Measurements from ENCODE around the gene NBEAL1.
"Not testable (repeated sequence)": the region's sequence is repeated elsewhere in the genome, so short reads cannot be mapped to it uniquely, and the experiment has no call there.

Gene NBEAL1

DNA sequence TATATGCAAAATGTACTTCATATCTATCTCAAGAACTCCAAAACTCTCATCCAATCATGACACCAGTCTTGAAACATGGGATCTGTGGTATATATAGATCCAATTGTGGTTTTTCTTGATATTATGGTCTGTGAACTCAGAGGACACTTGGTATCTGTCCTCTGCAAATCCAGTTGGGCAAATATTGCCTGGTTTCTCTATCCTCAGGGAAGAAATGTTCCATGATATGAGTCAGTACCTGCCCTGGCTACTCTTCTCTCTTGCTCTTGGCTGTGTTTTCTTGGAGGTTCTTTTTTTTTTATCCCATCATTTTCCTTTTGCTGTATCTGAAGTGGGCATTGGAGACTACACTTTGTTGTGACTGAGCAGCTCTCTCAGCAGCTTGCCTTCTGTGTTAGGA lies 10.9 kb downstream of the NBEAL1 start:
- TF ChIP-seq, protein P1, sequence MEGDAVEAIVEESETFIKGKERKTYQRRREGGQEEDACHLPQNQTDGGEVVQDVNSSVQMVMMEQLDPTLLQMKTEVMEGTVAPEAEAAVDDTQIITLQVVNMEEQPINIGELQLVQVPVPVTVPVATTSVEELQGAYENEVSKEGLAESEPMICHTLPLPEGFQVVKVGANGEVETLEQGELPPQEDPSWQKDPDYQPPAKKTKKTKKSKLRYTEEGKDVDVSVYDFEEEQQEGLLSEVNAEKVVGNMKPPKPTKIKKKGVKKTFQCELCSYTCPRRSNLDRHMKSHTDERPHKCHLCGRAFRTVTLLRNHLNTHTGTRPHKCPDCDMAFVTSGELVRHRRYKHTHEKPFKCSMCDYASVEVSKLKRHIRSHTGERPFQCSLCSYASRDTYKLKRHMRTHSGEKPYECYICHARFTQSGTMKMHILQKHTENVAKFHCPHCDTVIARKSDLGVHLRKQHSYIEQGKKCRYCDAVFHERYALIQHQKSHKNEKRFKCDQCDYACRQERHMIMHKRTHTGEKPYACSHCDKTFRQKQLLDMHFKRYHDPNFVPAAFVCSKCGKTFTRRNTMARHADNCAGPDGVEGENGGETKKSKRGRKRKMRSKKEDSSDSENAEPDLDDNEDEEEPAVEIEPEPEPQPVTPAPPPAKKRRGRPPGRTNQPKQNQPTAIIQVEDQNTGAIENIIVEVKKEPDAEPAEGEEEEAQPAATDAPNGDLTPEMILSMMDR (IDR thresholded peaks at IDR 0.05; ENCODE audit: low read depth, low read length) = no peak
- H3K4me3 ChIP-seq (ENCODE audit: low read depth, low read length) = no peak overlapping the region

DNA sequence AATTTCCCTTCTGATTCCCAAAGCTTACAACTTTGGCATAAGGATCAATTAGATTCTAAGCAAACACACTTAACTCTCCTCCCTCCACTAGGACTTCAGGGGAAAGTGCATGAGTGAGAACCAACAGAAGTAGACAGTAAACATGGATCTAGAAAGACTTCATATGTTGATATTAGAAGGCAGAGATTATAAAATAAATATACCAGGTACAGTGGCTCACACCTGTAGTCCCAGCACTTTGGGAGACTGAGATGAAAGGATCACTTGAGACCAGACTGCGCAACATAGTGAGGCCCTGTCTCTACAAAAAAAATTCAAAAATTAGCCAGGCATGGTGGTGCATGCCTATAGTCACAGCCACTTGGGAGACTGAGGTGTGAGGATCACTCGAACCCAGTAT lies 15.9 kb downstream of the NBEAL1 start:
- no peak overlapping the region for H3K4me3 ChIP-seq (ENCODE audit: low read depth, low read length)
- TF ChIP-seq, protein P1 (IDR thresholded peaks at IDR 0.05; ENCODE audit: low read depth, low read length) = no peak

DNA sequence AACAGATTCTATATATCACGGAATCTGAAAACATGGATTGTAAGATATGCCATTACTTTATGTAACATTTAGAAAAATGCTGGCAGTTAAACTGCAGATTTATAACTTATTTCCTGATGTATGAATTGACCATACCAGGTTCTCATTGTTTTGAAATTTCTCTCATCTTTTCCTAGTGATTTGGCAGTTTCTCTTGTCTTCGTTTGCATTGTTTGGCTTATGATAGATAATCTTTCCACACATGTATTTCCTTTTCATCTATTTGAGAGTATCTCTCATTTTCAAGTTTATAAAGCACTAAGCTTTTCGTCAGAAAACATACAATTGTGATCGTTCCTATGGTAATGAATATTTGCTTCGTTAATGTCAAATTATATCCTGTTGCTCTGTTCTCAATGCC lies 16.3 kb downstream of the NBEAL1 start:
- H3K4me3 ChIP-seq (ENCODE audit: low read depth, low read length) = no peak overlapping the region
- TF ChIP-seq, protein P1 (IDR thresholded peaks at IDR 0.05; ENCODE audit: low read depth, low read length) = no peak

DNA sequence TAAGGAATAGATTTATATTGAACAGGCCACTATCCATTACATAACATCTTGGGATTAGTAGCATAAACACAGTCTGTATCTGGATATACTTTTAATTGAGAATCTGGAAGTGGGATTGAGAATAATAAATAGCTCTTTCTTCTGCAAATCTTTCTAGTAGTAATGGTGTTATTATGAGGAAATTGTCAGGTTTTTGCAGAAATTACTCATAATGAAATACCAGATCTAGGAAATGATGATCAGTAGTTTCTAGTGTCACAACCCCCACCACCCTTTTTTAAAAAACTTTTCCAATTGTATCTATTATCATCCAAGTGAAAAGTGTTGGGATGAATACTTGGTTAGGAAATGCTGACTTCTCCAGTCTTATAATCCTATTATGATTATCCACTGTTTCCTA lies 18.7 kb downstream of the NBEAL1 start:
- no peak overlapping the region for H3K4me3 ChIP-seq (ENCODE audit: low read depth, low read length)
- TF ChIP-seq, protein P1 (IDR thresholded peaks at IDR 0.05; ENCODE audit: low read depth, low read length) = no peak

DNA sequence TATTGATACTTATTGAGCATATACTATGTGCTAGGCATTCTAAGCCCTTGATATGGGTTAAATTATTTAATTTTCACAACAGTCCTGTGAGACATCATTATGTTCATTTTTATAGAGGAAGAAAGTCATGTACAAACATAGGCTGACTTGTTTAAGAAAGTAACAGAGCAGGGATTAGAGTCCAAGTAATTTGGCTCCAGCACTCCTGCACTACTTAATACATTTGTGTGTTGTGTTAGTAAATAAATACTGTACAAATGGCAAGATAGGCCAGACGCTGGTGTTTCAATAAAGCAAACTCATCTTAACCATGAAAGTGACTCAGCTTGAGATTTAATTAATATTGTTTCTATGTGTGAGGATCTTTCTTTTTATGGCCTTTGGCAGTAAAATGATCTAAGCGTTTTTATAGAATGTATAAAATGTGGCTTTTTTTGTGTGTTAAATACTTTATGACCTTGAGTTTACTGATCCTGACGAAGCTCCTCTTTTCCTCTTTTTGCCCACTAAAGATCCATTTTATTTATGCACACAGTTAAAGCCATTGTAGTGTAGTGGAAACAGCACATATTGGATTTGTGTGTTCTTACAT lies 21.3 kb downstream of the NBEAL1 start:
- H3K4me3 ChIP-seq (ENCODE audit: low read depth, low read length) = no peak overlapping the region
- TF ChIP-seq, protein P1 (IDR thresholded peaks at IDR 0.05; ENCODE audit: low read depth, low read length) = no peak

DNA sequence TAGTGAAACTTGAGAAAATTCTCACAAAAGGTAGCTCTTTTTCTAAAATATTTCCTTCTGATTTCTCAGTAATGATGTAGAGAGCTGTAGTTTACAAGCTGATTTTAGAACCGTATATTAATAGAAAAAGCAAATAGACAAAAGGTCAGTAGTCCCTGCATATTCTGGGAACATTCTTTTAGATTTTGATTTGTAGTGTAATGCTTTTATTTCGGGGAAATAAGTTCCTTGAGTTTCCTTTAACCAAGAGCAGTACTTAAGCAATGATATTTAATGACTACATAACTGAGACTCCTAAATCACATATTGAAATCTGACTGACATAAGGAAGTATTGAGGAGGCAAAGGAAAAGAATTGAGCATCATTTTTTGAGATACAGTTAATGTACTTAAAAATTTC lies 22.4 kb downstream of the NBEAL1 start:
- TF ChIP-seq, protein P1 (IDR thresholded peaks at IDR 0.05; ENCODE audit: low read depth, low read length) = no peak
- no peak overlapping the region for H3K4me3 ChIP-seq (ENCODE audit: low read depth, low read length)

DNA sequence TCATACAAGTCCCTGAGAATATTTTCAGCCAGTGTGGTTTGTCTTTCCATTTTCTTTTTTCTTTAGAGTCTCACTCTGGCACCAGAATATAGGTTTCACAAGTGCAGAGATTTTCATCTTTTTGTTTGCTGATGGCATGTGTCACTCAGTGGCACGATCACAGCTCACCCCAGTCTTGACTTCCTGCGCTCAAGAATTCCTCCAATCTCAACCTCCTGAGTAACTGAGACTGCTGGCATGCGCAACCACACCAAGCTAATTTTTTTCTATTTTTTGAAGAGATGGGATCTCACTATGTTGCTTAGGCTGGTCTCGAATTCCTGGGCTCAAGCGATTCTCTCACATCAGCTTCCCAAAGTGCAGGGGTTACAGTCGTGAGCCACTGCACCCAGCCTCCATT lies 23.9 kb downstream of the NBEAL1 start:
- TF ChIP-seq, protein P1 (IDR thresholded peaks at IDR 0.05; ENCODE audit: low read depth, low read length) = no peak
- H3K4me3 ChIP-seq (ENCODE audit: low read depth, low read length) = no peak overlapping the region

DNA sequence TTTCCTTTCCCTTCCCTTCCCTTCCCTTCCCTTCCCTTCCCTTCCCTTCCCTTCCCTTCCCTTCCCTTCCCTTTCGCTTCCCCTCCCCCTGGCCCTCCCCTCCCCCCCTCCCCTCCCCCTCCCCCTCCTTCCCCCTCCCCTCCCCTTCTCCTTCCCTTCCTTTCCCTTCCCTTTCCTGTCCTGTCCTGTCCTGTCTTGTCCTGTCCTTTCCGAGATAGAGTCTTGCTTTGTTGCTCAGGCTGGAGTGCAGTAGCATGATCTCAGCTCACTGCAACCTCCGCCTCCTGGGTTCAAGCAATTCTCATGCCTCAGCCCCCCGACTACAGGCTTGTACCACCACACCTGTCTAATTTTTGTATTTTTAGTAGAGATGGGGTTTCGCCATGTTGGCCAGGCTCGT lies 24.5 kb downstream of the NBEAL1 start:
- H3K4me3 ChIP-seq (ENCODE audit: low read depth, low read length) = not testable (repeated sequence)
